ENCODE measurements around the gene SDCCAG8. TPM values are rescaled to one million over a fixed set of nuclear protein-coding genes. Genes with fewer than 3 reads are reported as not detected.

The SDCCAG8 gene
- total RNA-seq, 1 donor from 2014 or later: 41.2 TPM

DNA sequence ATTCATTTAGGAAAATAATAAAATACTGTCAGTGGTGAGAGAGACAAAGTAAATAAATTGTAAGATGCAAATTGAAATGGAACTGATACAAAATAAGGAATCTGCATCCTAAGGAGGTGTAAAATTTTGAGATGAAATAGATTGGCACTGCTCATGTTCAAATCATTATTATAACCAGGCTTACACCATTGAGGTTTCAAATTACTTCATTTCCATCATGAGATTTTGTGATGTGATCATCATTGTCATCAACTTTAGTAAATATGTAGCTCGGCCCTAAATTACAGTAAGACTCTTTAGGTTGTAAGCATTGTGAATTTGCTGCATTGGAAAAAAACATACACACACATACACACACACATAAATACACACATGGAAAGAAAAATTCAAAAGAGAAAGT lies 123.4 kb downstream of the SDCCAG8 start:
- Mint-ChIP-seq H3K27me3 (no peaks in the 10 kb centered on the region), H3K9me3 (peaks cover 2% of the 10 kb centered on the region), H3K36me3 (ENCODE audit: low read depth) (peaks cover 45% of the 10 kb centered on the region), H3K4me1 (no peaks in the 10 kb centered on the region), H3K27ac (no peak overlapping the region), H3K4me3 (no peak overlapping the region)
- POLR2A ChIA-PET: no interaction called here
- ATAC-seq (ENCODE audit: low read depth): no peak
- CTCF ChIA-PET: no interaction called here
- no peak for DNase-seq
- intact Hi-C loops (cut with micrococcal nuclease): no loop called here
- TF ChIP-seq, protein P1, sequence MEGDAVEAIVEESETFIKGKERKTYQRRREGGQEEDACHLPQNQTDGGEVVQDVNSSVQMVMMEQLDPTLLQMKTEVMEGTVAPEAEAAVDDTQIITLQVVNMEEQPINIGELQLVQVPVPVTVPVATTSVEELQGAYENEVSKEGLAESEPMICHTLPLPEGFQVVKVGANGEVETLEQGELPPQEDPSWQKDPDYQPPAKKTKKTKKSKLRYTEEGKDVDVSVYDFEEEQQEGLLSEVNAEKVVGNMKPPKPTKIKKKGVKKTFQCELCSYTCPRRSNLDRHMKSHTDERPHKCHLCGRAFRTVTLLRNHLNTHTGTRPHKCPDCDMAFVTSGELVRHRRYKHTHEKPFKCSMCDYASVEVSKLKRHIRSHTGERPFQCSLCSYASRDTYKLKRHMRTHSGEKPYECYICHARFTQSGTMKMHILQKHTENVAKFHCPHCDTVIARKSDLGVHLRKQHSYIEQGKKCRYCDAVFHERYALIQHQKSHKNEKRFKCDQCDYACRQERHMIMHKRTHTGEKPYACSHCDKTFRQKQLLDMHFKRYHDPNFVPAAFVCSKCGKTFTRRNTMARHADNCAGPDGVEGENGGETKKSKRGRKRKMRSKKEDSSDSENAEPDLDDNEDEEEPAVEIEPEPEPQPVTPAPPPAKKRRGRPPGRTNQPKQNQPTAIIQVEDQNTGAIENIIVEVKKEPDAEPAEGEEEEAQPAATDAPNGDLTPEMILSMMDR (IDR thresholded peaks at IDR 0.05): no peak

DNA sequence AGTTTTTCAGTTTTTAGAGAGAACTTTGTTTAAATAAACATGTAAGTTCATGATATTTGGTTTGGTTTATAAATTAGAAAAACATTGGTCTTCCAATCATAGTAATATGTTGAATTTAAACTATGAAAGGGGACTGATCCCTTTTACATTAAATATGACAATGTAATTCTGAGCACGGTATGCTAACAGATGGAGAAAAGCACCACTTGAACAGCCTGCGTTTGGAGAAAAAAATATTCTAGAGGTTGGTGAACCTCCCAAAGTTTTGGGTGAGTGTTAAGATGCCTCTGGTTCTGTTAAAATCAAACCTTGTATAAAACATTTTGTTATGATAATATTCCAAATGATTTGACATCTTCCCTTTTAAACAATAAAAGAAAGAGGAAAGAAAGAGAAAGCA lies 123.9 kb downstream of the SDCCAG8 start:
- no peak for ATAC-seq (ENCODE audit: low read depth)
- intact Hi-C loops (cut with micrococcal nuclease): no loop called here
- no peak for DNase-seq
- CTCF ChIA-PET: no interaction called here
- POLR2A ChIA-PET: no interaction called here
- no peaks in the 10 kb centered on the region for H3K27me3 Mint-ChIP-seq
- no peaks in the 10 kb centered on the region for H3K4me1 Mint-ChIP-seq
- TF ChIP-seq, protein P1 (IDR thresholded peaks at IDR 0.05): no peak
- peaks cover 44% of the 10 kb centered on the region for H3K36me3 Mint-ChIP-seq (ENCODE audit: low read depth)
- no peak overlapping the region for H3K4me3 Mint-ChIP-seq
- H3K27ac Mint-ChIP-seq: no peak overlapping the region
- no peaks in the 10 kb centered on the region for H3K9me3 Mint-ChIP-seq

DNA sequence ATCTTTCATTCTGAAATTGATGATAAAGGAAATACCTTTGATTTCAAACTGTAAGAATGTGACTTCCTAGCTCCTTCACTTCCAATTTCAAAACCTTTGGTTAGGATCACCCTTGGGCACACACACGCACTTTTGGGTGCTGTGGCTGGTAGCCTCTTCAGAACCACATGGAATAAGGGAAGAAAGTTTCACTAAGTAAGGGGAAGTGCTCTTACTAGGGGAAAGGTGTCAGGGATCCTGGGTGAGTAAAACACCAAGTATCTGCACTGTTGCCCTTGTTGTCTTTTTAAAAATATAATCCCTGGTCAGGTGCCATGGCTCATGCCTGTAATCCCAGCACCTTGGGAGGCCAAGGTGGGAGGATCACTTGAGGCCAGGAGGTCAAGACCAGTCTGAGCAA lies 132.4 kb downstream of the SDCCAG8 start:
- DNase-seq (no peak), ATAC-seq (ENCODE audit: low read depth) (no peak)
- Mint-ChIP-seq H3K4me3 (no peak overlapping the region), H3K27me3 (no peaks in the 10 kb centered on the region), H3K4me1 (no peaks in the 10 kb centered on the region), H3K27ac (no peak overlapping the region), H3K9me3 (no peaks in the 10 kb centered on the region), H3K36me3 (ENCODE audit: low read depth) (peaks cover 22% of the 10 kb centered on the region)
- intact Hi-C loops (cut with micrococcal nuclease): no loop called here
- TF ChIP-seq, protein P1 (IDR thresholded peaks at IDR 0.05): no peak
- ChIA-PET POLR2A (no interaction called here), CTCF (no interaction called here)

DNA sequence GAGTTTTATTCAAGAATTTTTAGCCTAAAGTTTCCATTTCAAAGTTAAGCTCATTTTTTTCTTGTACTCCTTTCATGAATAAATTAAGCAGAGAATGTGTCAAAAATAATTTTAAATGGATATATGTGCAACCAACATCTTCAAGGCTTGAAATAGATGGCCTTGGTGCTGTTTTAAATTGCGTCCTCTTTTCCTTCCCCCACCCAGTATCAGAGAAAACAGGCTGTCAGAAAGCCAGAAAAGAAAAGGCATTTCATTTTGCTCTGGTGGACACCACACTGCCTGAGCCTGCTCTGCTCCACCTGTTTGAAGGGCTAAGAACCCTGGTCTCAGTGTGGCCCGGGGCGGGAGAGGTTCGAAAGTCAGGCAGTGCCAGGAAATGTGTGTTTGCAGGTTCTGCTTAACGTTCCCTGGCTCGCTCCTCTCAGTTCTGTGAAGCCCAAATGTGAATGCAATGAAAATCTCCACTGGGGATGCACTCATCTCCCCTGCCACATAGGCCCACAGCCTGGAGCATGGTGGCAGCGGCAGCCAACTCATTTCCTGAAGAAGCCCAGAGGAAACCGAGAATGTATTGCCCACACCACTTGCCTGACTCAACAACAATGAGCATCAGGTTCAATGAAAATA lies 134.4 kb downstream of the SDCCAG8 start:
- CTCF ChIA-PET: no interaction called here
- H3K27me3 Mint-ChIP-seq: no peaks in the 10 kb centered on the region
- no peaks in the 10 kb centered on the region for H3K9me3 Mint-ChIP-seq
- H3K36me3 Mint-ChIP-seq (ENCODE audit: low read depth): peaks cover 10% of the 10 kb centered on the region
- H3K4me3 Mint-ChIP-seq: no peak overlapping the region
- ATAC-seq (ENCODE audit: low read depth): no peak
- no peak for DNase-seq
- H3K27ac Mint-ChIP-seq: no peak overlapping the region
- TF ChIP-seq, protein P1 (IDR thresholded peaks at IDR 0.05): no peak
- POLR2A ChIA-PET: no interaction called here
- intact Hi-C loops (cut with micrococcal nuclease): no loop called here
- H3K4me1 Mint-ChIP-seq: no peaks in the 10 kb centered on the region

DNA sequence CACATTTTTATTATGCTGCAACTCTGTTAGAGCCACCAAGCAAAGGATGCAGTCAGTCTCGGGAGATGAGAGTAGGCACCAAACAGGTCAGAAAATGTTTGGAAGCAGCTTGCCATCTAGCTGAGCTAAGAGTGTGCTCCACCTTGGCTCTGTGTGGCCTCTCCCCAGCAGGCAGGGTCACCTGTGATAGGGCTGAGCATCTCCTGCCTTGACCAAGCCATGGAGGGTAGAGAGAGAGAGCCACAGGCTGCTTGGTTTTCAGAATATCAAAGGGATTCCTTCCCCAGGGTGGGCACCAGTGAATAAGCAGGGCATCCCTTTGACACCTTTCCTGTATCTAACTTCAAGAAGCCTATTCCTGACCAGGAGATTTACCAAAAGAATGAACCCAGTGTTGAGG lies 135.5 kb downstream of the SDCCAG8 start:
- Mint-ChIP-seq H3K4me3 (no peak overlapping the region), H3K36me3 (ENCODE audit: low read depth) (peaks cover 9% of the 10 kb centered on the region), H3K27ac (no peak overlapping the region)

More for the DNA sequence above, 135.5 kb downstream of the SDCCAG8 start:
- Mint-ChIP-seq H3K4me1 (no peaks in the 10 kb centered on the region), H3K27me3 (no peaks in the 10 kb centered on the region), H3K9me3 (no peaks in the 10 kb centered on the region)
- ChIA-PET CTCF (no interaction called here), POLR2A (no interaction called here)
- ATAC-seq (ENCODE audit: low read depth) (no peak), DNase-seq (no peak)
- TF ChIP-seq, protein P1 (IDR thresholded peaks at IDR 0.05): no peak
- intact Hi-C loops (cut with micrococcal nuclease): no loop called here

All from activated B cell treated with CpG ODN at 0.5 μM for 24 hours (primary cell).